Panc1 (cell line): Measurements from ENCODE around the gene TMEM220. TPM values are rescaled to one million over a fixed set of nuclear protein-coding genes. Genes with fewer than 3 reads are reported as not detected.
"Not testable (repeated sequence)": the region's sequence is repeated elsewhere in the genome, so short reads cannot be mapped to it uniquely, and the experiment has no call there.

ENCODE experiments used
- ATAC-seq: fragments of 200-7000 bp; cut with Tn5 transposase; 2 replicates; pipeline ENCODE4 v1.9.1; 2020; ENCODE audit warnings: mild to moderate bottlenecking, moderate library complexity
- BruUV-seq: library from RNA; stranded (reverse); fragments of 400-500 nt; replicated peaks from 2 replicates; lab custom pipeline; 2021; lab: Mats Ljungman, UMichigan
- CTCF ChIA-PET: fragments of 300-600 bp; sonication (Branson Sonifier 250); formaldehyde crosslinking; loops from one replicate; lab custom pipeline; 2022; ENCODE audit warnings: antibody characterized with exemption; lab: Charles Lee
- POLR2A ChIA-PET: fragments of 300-600 bp; sonication (Branson Sonifier 250); formaldehyde crosslinking; loops from one replicate; lab custom pipeline; 2022; ENCODE audit warnings: antibody characterized with exemption; lab: Charles Lee
- DNase-seq: peaks from one replicate; pipeline ENCODE4 v3.0.0-alpha.2; 2010; ENCODE audit warnings: low read depth, low spot score
- H3K27ac ChIP-seq: 2 replicates; pipeline ENCODE4 v1.5.1; 2011; ENCODE audit warnings: mild to moderate bottlenecking, low read length, inconsistent platforms
- H3K27me3 ChIP-seq: fragments of 200-500 bp; sonication (Bioruptor generic); 2 replicates; pipeline ENCODE4 v1.6.0; 2014; ENCODE audit warnings: low read length, inconsistent platforms; ENCODE audit not compliant: control insufficient read depth, insufficient read depth
- H3K36me3 ChIP-seq: fragments of 200-500 bp; sonication (Bioruptor generic); 2 replicates; pipeline ENCODE4 v1.5.1; 2014; ENCODE audit warnings: inconsistent platforms, mild to moderate bottlenecking, low read length, moderate library complexity; ENCODE audit not compliant: control insufficient read depth, insufficient read depth
- H3K4me1 ChIP-seq: 2 replicates; pipeline ENCODE4 v1.5.1; 2011; ENCODE audit warnings: inconsistent platforms, mild to moderate bottlenecking, low read length, moderate library complexity; ENCODE audit not compliant: control insufficient read depth, insufficient read depth
- H3K4me3 ChIP-seq, 2 experiments: 2 replicates each; pipeline ENCODE4 v1.5.1; 2011 to 2012; ENCODE audit warnings: low read depth in 2 of 2, low read length in 2 of 2, mild to moderate bottlenecking in 2 of 2, inconsistent platforms in 1 of 2, moderate library complexity in 1 of 2
- H3K9me3 ChIP-seq: fragments of 200-500 bp; sonication (Bioruptor generic); 2 replicates; pipeline ENCODE4 v1.5.1; 2014; ENCODE audit warnings: low read depth, mild to moderate bottlenecking, inconsistent platforms, low read length, moderate library complexity; ENCODE audit not compliant: control insufficient read depth, insufficient read depth
- POLR2AphosphoS5 ChIP-seq: IDR thresholded peaks from 2 replicates; pipeline ENCODE4 v1.6.1; 2012; ENCODE audit warnings: mild to moderate bottlenecking, low read depth, low read length, moderate library complexity
- SIN3A ChIP-seq: IDR thresholded peaks from 2 replicates; pipeline ENCODE4 v1.6.1; 2012; ENCODE audit warnings: low read depth, mild to moderate bottlenecking, low read length, moderate library complexity, borderline replicate concordance; ENCODE audit not compliant: insufficient read depth
- TCF7L2 ChIP-seq: IDR thresholded peaks from 2 replicates; pipeline ENCODE4 v1.6.1; 2011; ENCODE audit warnings: mild to moderate bottlenecking, low read depth, low read length, inconsistent platforms
- in situ Hi-C: cut with HindIII; loops from 2 replicates; pipeline ENCODE4 v1.10.0; 2016; ENCODE audit warnings: low sequenced_read_pairs, low pct_unique_long_range_greater_than_20kb
- intact Hi-C: fragments of 100-400 bp; cut with micrococcal nuclease; formaldehyde crosslinking; loops from one replicate; pipeline ENCODE4 v1.10.0; 2022; ENCODE audit not compliant: unreplicated experiment
- total RNA-seq: library from RNA; stranded (reverse); gene quantifications from one replicate; pipeline ENCODE4 v1.2.1, GENCODE V29; 2021; ENCODE audit not compliant: unreplicated experiment
- TF ChIP-seq, protein P1 (sequence below), 2 experiments: IDR thresholded peaks; 2 replicates each; pipeline ENCODE4 v1.6.1; 2011 to 2012; ENCODE audit warnings: low read depth in 2 of 2, control low read depth in 1 of 2, low read length in 1 of 2, mild to moderate bottlenecking in 1 of 2, moderate library complexity in 1 of 2; ENCODE audit not compliant: insufficient read depth in 1 of 2
- TF ChIP-seq, protein P2 (sequence below): fragments of 450-650 bp; IDR thresholded peaks from 2 replicates; pipeline ENCODE4 v1.5.1; 2017; ENCODE audit warnings: mild to moderate bottlenecking

TMEM220 gene
- total RNA-seq, 1 experiment from 2014 or later: 9.3 TPM

DNA sequence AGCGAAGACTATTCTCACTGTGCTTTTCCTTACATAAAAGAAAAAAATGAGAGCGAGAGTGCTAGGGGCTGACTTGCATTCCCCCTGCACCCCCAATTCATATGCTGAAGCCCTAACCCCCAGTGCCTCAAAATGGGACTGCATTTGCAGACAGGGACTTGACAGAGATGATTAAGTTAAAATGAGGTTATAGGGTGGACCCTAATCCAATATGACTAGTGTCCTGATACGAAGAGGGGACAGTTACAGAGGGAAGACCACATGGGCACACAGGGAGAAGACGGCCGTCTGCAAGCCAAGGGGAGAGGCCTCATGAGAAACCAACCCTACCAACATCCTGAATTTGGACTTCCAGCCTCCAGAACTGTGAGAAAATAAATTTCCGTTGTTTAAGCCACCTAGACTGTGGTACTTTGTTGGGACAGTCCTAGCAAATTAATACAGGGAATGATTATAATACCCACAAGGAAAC lies 1.6 kb upstream of the TMEM220 start:
- POLR2A ChIA-PET: no interaction called here
- CTCF ChIA-PET: no interaction called here
- ATAC-seq: no peak
- BruUV-seq: no TSS peak
- no peak overlapping the region for H3K4me3 ChIP-seq
- no peaks in the 10 kb centered on the region for H3K36me3 ChIP-seq
- in situ Hi-C loops: no loop called here
- no peak for TF ChIP-seq POLR2AphosphoS5
- no peak for TF ChIP-seq TCF7L2
- no peak for TF ChIP-seq SIN3A
- TF ChIP-seq, protein P1, sequence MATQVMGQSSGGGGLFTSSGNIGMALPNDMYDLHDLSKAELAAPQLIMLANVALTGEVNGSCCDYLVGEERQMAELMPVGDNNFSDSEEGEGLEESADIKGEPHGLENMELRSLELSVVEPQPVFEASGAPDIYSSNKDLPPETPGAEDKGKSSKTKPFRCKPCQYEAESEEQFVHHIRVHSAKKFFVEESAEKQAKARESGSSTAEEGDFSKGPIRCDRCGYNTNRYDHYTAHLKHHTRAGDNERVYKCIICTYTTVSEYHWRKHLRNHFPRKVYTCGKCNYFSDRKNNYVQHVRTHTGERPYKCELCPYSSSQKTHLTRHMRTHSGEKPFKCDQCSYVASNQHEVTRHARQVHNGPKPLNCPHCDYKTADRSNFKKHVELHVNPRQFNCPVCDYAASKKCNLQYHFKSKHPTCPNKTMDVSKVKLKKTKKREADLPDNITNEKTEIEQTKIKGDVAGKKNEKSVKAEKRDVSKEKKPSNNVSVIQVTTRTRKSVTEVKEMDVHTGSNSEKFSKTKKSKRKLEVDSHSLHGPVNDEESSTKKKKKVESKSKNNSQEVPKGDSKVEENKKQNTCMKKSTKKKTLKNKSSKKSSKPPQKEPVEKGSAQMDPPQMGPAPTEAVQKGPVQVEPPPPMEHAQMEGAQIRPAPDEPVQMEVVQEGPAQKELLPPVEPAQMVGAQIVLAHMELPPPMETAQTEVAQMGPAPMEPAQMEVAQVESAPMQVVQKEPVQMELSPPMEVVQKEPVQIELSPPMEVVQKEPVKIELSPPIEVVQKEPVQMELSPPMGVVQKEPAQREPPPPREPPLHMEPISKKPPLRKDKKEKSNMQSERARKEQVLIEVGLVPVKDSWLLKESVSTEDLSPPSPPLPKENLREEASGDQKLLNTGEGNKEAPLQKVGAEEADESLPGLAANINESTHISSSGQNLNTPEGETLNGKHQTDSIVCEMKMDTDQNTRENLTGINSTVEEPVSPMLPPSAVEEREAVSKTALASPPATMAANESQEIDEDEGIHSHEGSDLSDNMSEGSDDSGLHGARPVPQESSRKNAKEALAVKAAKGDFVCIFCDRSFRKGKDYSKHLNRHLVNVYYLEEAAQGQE (IDR thresholded peaks at IDR 0.05; ENCODE audit: insufficient read depth in 1 of 2, low read depth in 2 of 2, low read length in 1 of 2): no peak
- TF ChIP-seq, protein P2, sequence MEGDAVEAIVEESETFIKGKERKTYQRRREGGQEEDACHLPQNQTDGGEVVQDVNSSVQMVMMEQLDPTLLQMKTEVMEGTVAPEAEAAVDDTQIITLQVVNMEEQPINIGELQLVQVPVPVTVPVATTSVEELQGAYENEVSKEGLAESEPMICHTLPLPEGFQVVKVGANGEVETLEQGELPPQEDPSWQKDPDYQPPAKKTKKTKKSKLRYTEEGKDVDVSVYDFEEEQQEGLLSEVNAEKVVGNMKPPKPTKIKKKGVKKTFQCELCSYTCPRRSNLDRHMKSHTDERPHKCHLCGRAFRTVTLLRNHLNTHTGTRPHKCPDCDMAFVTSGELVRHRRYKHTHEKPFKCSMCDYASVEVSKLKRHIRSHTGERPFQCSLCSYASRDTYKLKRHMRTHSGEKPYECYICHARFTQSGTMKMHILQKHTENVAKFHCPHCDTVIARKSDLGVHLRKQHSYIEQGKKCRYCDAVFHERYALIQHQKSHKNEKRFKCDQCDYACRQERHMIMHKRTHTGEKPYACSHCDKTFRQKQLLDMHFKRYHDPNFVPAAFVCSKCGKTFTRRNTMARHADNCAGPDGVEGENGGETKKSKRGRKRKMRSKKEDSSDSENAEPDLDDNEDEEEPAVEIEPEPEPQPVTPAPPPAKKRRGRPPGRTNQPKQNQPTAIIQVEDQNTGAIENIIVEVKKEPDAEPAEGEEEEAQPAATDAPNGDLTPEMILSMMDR: no peak
- H3K4me1 ChIP-seq: peaks cover 3% of the 10 kb centered on the region; the same call in 1 of the 2 replicates
- no peaks in the 10 kb centered on the region for H3K9me3 ChIP-seq
- H3K27me3 ChIP-seq: no peaks in the 10 kb centered on the region
- intact Hi-C loops: no loop called here
- no peak overlapping the region for H3K27ac ChIP-seq
- no peak for DNase-seq

DNA sequence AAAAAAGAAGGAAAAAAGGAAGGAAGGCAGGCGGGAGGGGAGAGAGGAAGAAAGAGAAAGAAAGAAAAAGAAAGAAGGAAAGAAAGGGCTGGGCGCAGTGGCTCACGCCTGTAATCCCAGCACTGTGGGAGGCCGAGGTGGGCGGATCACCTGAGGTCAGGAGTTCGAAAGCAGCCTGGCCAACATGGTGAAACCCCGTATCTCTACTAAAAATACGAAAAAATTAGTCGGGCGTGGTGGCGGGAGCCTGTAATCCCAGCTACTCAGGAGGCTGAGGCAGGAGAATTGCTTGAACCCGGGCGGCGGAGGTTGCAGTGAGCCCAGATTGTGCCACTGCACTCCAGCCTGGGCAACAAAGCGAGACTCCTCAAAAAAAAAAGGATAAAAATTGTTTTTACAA lies 424 bp upstream of the TMEM220 start:
- POLR2A ChIA-PET, BruUV-seq, ATAC-seq, in situ Hi-C loops, DNase-seq, H3K36me3 ChIP-seq, H3K27me3 ChIP-seq, intact Hi-C loops, H3K4me1 ChIP-seq, H3K9me3 ChIP-seq: not testable (repeated sequence)
- Histone ChIP-seq H3K27ac (peak overlapping the region; percentile 79), H3K4me3 (peak overlapping the region; percentile 58 to 69)
- CTCF ChIA-PET: interaction anchor here (0.7 kb wide), 1 partner anchor 43 kb away, joined by 4 read pairs; no protein-coding TSS in a partner anchor

DNA sequence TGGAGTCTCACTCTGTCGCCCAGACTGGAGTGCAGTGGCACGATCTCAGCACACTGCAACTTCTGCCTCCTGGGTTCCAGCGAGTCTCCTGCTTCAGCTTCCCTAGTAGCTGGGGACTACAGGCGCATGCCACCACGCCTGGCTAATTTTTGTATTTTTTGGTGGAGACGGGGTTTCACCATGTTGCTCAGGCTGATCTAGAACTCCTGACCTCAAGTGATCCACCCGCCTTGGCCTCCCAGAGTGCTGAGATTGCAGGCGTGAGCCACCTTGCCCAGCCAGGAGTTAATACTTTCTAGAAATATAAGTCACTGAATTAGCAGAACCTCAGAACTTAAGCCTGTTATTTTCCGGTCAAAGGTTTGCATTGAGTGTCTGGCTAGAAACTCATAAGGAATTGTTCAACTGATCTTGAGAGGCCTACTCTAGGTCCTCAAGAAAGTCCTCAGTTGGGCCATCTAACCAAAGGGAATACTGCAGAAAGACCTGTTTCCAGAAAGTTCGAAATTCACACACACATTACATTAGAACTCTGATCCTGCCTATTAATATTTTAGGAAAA lies 1.4 kb downstream of the TMEM220 start:
- in situ Hi-C loops: no loop called here
- ATAC-seq: no peak
- no peak for DNase-seq
- no peak for TF ChIP-seq POLR2AphosphoS5
- no peak for TF ChIP-seq SIN3A
- TF ChIP-seq, protein P2: no peak
- no peak for TF ChIP-seq TCF7L2
- TF ChIP-seq, protein P1 (IDR thresholded peaks at IDR 0.05; ENCODE audit: insufficient read depth in 1 of 2, low read depth in 2 of 2, low read length in 1 of 2): no peak
- Histone ChIP-seq H3K27me3 (no peaks in the 10 kb centered on the region), H3K9me3 (no peaks in the 10 kb centered on the region), H3K27ac (no peak overlapping the region; the same call in 1 of the 2 replicates), H3K4me1 (peaks cover 3% of the 10 kb centered on the region; the same call in 1 of the 2 replicates), H3K36me3 (no peaks in the 10 kb centered on the region), H3K4me3 (no peak overlapping the region)
- intact Hi-C loops: no loop called here
- POLR2A ChIA-PET: no interaction called here
- CTCF ChIA-PET: no interaction called here
- BruUV-seq: TSS peak; percentile 60
